Activated T-helper 2 cell treated with anti-CD3 and anti-CD28 coated beads, Interferon-gamma antibody, Interleukin-2, Interleukin-4, amounts not matched to agents 10 μg/mL and 5 μg/mL and 100 μg/mL, durations not matched to agents 14 hours and 24 hours and 36 hours (primary cell): ENCODE data around the gene TBC1D2B. TPM values are rescaled to one million over a fixed set of nuclear protein-coding genes. Genes with fewer than 3 reads are reported as not detected.

Source experiments
- DNase-seq: peaks from one replicate; pipeline ENCODE4 v3.0.0; 2021; ENCODE audit warnings: low spot score
- H3K27ac Mint-ChIP-seq: one replicate; pipeline ENCODE4 v1.8.0; 2021; ENCODE audit warnings: mixed read lengths
- H3K27me3 Mint-ChIP-seq: one replicate; pipeline ENCODE4 v1.8.0; 2021; ENCODE audit warnings: low read depth, mixed read lengths
- H3K36me3 Mint-ChIP-seq: one replicate; pipeline ENCODE4 v1.8.0; 2021; ENCODE audit warnings: low read depth, mixed read lengths
- H3K4me1 Mint-ChIP-seq: one replicate; pipeline ENCODE4 v1.8.0; 2021; ENCODE audit warnings: low read depth, mixed read lengths
- H3K4me3 Mint-ChIP-seq: one replicate; pipeline ENCODE4 v1.8.0; 2021; ENCODE audit warnings: low read depth, mild to moderate bottlenecking, moderate library complexity, mixed read lengths
- H3K9me3 Mint-ChIP-seq: one replicate; pipeline ENCODE4 v1.8.0; 2021; ENCODE audit warnings: mixed read lengths
- intact Hi-C: fragments of 100-400 bp; cut with micrococcal nuclease; formaldehyde crosslinking; loops from one replicate; pipeline ENCODE4 v1.15.1; 2023
- total RNA-seq: library from RNA; stranded (reverse); gene quantifications from 2 replicates; pipeline ENCODE4 v1.2.3, GENCODE V29; 2022

TBC1D2B gene
- total RNA-seq, 1 donor from 2014 or later = 55.0 TPM

GRCh38 chr15:78104566-78105475 is 27.3 kb upstream of the TBC1D2B start:
- peaks cover 54% of the 10 kb centered on the region for H3K4me1 Mint-ChIP-seq
- H3K36me3 Mint-ChIP-seq = no peaks in the 10 kb centered on the region
- intact Hi-C loops = loop anchor here (2.0 to 5.0 kb wide), 3 partner anchors 22 to 54 kb away; no protein-coding TSS in a partner anchor
- peak overlapping the region; percentile 89 for H3K27ac Mint-ChIP-seq
- DNase-seq = no peak
- no peaks in the 10 kb centered on the region for H3K27me3 Mint-ChIP-seq
- peak overlapping the region; percentile 16 for H3K4me3 Mint-ChIP-seq
- no peaks in the 10 kb centered on the region for H3K9me3 Mint-ChIP-seq

- DNase-seq = no peak
- intact Hi-C loops = loop anchor here (2.0 to 5.0 kb wide), 3 partner anchors 21 to 53 kb away; no protein-coding TSS in a partner anchor
- H3K4me1 Mint-ChIP-seq = peaks cover 54% of the 10 kb centered on the region
- peak overlapping the region; percentile 28 for H3K4me3 Mint-ChIP-seq
- H3K27me3 Mint-ChIP-seq = no peaks in the 10 kb centered on the region
- no peaks in the 10 kb centered on the region for H3K9me3 Mint-ChIP-seq
- H3K36me3 Mint-ChIP-seq = no peaks in the 10 kb centered on the region
- H3K27ac Mint-ChIP-seq = peak overlapping the region; percentile 89
These were observed 26.6 kb upstream of the TBC1D2B start for GRCh38 chr15:78104119-78104479.

GRCh38 chr15:78103406-78104118 is 26.1 kb upstream of the TBC1D2B start:
- peaks cover 51% of the 10 kb centered on the region for H3K4me1 Mint-ChIP-seq
- H3K27me3 Mint-ChIP-seq = no peaks in the 10 kb centered on the region
- peak overlapping the region; percentile 89 for H3K27ac Mint-ChIP-seq
- no peaks in the 10 kb centered on the region for H3K36me3 Mint-ChIP-seq
- intact Hi-C loops = loop anchor here (2.0 to 5.0 kb wide), 3 partner anchors 21 to 53 kb away; no protein-coding TSS in a partner anchor
- peak overlapping the region; percentile 28 for H3K4me3 Mint-ChIP-seq
- no peaks in the 10 kb centered on the region for H3K9me3 Mint-ChIP-seq
- DNase-seq = peak; percentile 66

GRCh38 chr15:78102741-78103140 is 25.2 kb upstream of the TBC1D2B start:
- DNase-seq = no peak
- intact Hi-C loops = loop anchor here (5.0 kb wide), 1 partner anchor 35 kb away; no protein-coding TSS in a partner anchor
- Mint-ChIP-seq H3K27ac (peak overlapping the region; percentile 63), H3K27me3 (no peaks in the 10 kb centered on the region), H3K4me1 (peaks cover 46% of the 10 kb centered on the region), H3K9me3 (no peaks in the 10 kb centered on the region), H3K36me3 (no peaks in the 10 kb centered on the region), H3K4me3 (no peak overlapping the region)

- Mint-ChIP-seq H3K4me3 (no peak overlapping the region), H3K36me3 (no peaks in the 10 kb centered on the region), H3K4me1 (peaks cover 46% of the 10 kb centered on the region), H3K9me3 (no peaks in the 10 kb centered on the region), H3K27me3 (no peaks in the 10 kb centered on the region), H3K27ac (peak overlapping the region; percentile 63)
- DNase-seq = no peak
- intact Hi-C loops = loop anchor here (5.0 kb wide), 1 partner anchor 35 kb away; no protein-coding TSS in a partner anchor
These were observed 24.7 kb upstream of the TBC1D2B start for GRCh38 chr15:78102211-78102610.

GRCh38 chr15:78101423-78102105 is 24.1 kb upstream of the TBC1D2B start:
- H3K27ac Mint-ChIP-seq = peak overlapping the region; percentile 34
- no peak for DNase-seq

GRCh38 chr15:78100886-78101285 is 23.4 kb upstream of the TBC1D2B start:
- H3K27me3 Mint-ChIP-seq = no peaks in the 10 kb centered on the region
- H3K9me3 Mint-ChIP-seq = no peaks in the 10 kb centered on the region
- peaks cover 37% of the 10 kb centered on the region for H3K4me1 Mint-ChIP-seq
- no peaks in the 10 kb centered on the region for H3K36me3 Mint-ChIP-seq
- intact Hi-C loops = loop anchor here (5.0 kb wide), 1 partner anchor 34 kb away; no protein-coding TSS in a partner anchor
- no peak for DNase-seq
- no peak overlapping the region for H3K27ac Mint-ChIP-seq
- no peak overlapping the region for H3K4me3 Mint-ChIP-seq

More at GRCh38 chr15:78101423-78102105, 24.1 kb upstream of the TBC1D2B start:
- Mint-ChIP-seq H3K9me3 (no peaks in the 10 kb centered on the region), H3K36me3 (no peaks in the 10 kb centered on the region), H3K4me3 (no peak overlapping the region), H3K27me3 (no peaks in the 10 kb centered on the region), H3K4me1 (peaks cover 43% of the 10 kb centered on the region)
- intact Hi-C loops = loop anchor here (5.0 kb wide), 1 partner anchor 34 kb away; no protein-coding TSS in a partner anchor

GRCh38 chr15:78098131-78098755 is 20.7 kb upstream of the TBC1D2B start:
- Mint-ChIP-seq H3K4me1 (peaks cover 15% of the 10 kb centered on the region), H3K9me3 (no peaks in the 10 kb centered on the region), H3K4me3 (no peak overlapping the region), H3K27me3 (no peaks in the 10 kb centered on the region), H3K36me3 (no peaks in the 10 kb centered on the region), H3K27ac (no peak overlapping the region)
- no peak for DNase-seq
- intact Hi-C loops = no loop called here

GRCh38 chr15:78097667-78098066 is 20.2 kb upstream of the TBC1D2B start:
- H3K36me3 Mint-ChIP-seq = no peaks in the 10 kb centered on the region
- H3K9me3 Mint-ChIP-seq = no peaks in the 10 kb centered on the region
- H3K27me3 Mint-ChIP-seq = no peaks in the 10 kb centered on the region
- H3K4me3 Mint-ChIP-seq = no peak overlapping the region
- DNase-seq = no peak
- intact Hi-C loops = no loop called here
- H3K27ac Mint-ChIP-seq = no peak overlapping the region
- peaks cover 13% of the 10 kb centered on the region for H3K4me1 Mint-ChIP-seq

- H3K36me3 Mint-ChIP-seq = no peaks in the 10 kb centered on the region
- no peaks in the 10 kb centered on the region for H3K9me3 Mint-ChIP-seq
- H3K27ac Mint-ChIP-seq = no peak overlapping the region
- H3K4me1 Mint-ChIP-seq = peaks cover 21% of the 10 kb centered on the region
- no peak for DNase-seq
- intact Hi-C loops = no loop called here
- no peaks in the 10 kb centered on the region for H3K27me3 Mint-ChIP-seq
- no peak overlapping the region for H3K4me3 Mint-ChIP-seq
These were observed 15.9 kb upstream of the TBC1D2B start for GRCh38 chr15:78093242-78094020.

- Mint-ChIP-seq H3K4me1 (peaks cover 21% of the 10 kb centered on the region), H3K27me3 (no peaks in the 10 kb centered on the region), H3K4me3 (no peak within 1 kb of the TSS), H3K27ac (no peak within 1 kb of the TSS), H3K36me3 (no peaks in the 10 kb centered on the region), H3K9me3 (no peaks in the 10 kb centered on the region)
- intact Hi-C loops = no loop called here
- DNase-seq = no peak
These were observed 14.9 kb upstream of the TBC1D2B start, which contains the start of gene SH2D7 for GRCh38 chr15:78092261-78093041. Gene SH2D7 (plus strand): TSS chr15:78092561. CDS start chr15:78092585, 24 bp downstream.
